Body of pancreas (tissue), 4 donors: ENCODE data around the gene IFNL3.

Experiments used
- CTCF ChIP-seq, 7 experiments: fragments of 450-650 bp in 4 of 7; fragments of 200-600 bp in 3 of 7; sonication (generic) in 3 of 7; IDR thresholded peaks; one replicate each; pipeline ENCODE4 v1.5.1; 2016 to 2019; ENCODE audit warnings: antibody characterized with exemption in 7 of 7
- POLR2A ChIP-seq, 3 donors: fragments of 450-650 bp; IDR thresholded peaks; one replicate each; pipeline ENCODE4 v1.6.1; 2016; ENCODE audit warnings: antibody characterized with exemption in 3 of 3, mild to moderate bottlenecking in 2 of 3

GRCh38 chr19:39199025-39199424 is 45.8 kb downstream of the IFNL3 start:
- TF ChIP-seq CTCF (IDR thresholded peaks at IDR 0.05) (no peak), POLR2A (IDR thresholded peaks at IDR 0.05) (peak; percentile 38 to 60 (median 54))
